Measurements from ENCODE around the gene ZNF273.
"Not testable (repeated sequence)": the region's sequence is repeated elsewhere in the genome, so short reads cannot be mapped to it uniquely, and the experiment has no call there.

The ZNF273 gene

DNA sequence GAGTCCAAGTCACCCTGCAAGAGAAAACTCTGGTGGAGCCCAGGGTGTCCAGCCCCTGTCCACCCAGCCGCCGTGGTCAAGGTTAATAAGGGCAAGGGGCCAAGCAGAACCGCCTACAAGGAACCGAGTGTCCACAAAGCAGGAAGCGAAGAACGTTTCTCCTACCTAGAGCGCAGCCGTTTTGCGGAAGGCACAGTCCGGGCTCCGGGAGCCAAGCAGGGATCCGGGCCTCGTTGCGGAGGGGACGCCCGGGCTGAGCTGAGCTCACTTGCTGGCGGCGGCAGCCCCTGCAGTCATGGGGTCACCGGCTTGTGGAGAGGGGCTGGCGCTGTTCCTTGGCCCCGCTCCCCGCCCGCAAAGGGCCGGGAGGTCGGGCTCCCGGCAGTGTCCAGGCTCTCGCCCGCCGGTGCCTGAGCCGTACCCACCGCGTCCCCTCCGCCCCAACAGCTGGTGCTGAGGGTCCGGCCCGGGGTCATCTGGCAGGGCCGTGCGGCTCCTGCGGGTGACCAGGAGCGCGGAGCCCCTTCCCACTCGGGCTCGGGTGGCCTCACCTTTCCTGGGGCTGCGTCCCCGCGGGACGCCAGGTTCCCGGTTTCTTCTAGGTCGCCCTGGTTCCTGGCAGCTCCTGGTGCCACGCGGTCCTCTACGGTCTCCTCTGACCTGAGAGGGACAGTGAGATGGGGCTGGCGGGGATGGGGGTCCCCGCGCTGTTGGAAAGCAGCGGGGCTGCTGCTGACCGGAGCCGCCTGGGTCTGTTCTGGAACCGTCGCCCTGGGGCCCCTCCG, 14.0 kb upstream of the ZNF273 start:
- DNase-seq (ENCODE audit: low spot score): no peak

DNA sequence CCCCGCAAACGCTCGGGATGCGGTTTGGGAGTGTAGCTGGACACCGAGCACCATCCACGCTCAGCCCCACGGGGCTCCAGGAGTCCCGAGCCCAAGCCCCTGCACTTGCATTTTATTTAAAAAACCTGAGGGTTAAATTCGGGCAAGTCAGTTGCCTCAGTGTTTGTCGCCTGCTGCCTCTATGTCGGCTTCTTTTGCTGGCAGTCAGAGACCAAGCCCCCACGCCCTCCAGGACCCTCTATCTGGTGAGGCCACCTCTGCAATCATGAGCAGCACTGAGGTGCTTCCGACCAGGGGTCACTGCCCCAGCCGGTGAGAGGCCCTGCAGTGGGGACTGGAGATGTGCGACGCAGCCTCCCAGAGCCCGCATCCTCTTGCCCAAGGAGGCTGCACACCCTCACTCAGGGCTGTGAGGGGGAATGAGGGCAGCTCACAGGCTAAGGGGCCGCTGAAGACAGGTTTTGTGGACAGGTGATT, 13.3 kb upstream of the ZNF273 start:
- DNase-seq (ENCODE audit: low spot score): no peak

DNA sequence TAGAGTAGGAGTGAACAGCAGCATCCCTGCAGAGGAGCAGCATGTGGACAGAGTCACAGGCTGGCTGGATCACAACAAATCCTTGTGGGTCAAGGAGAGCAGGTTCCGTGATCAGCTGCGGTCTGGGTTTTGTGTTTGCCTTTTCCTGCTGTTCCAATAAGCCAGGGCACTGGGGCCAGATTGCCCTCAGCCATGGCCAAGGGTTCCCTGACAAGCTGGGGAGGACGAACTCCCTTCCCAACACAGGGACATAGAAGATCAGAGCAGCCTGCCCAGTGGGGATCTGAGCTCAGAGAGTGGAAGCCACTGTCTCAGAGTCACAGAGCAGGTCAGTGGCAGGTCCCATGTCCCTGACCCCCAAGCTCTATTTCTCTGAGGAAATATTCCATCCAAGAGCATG, 12.8 kb upstream of the ZNF273 start:
- not testable (repeated sequence) for DNase-seq (ENCODE audit: low spot score)

- no peak for DNase-seq (ENCODE audit: low spot score)
Observed at GRCh38 chr7:64890761-64891362, 12.2 kb upstream of the ZNF273 start.

GRCh38 chr7:64891363-64892081, 11.6 kb upstream of the ZNF273 start:
- not testable (repeated sequence) for DNase-seq (ENCODE audit: low spot score)

DNA sequence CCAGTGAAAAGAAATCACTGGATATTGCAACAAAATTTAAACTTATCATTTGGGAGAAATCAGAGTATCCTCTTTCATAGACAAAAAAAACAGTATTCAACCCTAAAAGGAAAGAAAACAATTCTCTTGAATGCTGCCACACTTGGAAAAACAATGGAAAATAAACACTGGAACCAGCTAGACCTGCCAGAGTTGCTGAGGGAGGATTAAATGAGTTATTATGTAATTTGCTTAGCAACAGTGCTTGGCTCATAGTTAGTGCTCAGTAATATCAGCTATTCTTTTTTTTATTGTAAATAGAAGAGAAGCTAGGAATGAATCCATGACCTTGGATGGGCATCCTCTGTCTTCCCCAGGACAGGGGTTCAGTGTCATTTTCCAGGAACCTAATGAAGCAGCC, 11.0 kb upstream of the ZNF273 start:
- no peak for DNase-seq (ENCODE audit: low spot score)

GRCh38 chr7:64892666-64893309, 10.3 kb upstream of the ZNF273 start:
- no peak for DNase-seq (ENCODE audit: low spot score)

DNA sequence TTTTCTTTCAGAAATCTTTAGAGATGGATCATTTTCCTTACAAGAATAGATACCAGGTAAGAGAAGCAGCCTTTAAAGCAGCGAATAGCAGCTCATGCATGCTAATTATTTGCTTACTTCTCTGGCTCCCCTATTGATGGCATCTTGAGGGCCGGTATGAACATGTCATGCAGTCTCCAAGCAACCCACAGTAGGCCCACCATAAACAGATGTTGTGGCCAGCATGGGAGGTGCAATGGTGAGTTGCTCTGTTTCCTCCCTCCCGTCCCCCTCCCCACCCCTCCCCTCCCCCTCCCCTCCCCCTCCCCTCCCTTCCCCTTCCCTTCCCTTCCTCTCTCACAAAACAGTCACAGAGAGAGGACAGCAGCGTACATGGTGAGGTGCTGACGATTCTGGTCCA, 9.7 kb upstream of the ZNF273 start:
- no peak for DNase-seq (ENCODE audit: low spot score)

DNA sequence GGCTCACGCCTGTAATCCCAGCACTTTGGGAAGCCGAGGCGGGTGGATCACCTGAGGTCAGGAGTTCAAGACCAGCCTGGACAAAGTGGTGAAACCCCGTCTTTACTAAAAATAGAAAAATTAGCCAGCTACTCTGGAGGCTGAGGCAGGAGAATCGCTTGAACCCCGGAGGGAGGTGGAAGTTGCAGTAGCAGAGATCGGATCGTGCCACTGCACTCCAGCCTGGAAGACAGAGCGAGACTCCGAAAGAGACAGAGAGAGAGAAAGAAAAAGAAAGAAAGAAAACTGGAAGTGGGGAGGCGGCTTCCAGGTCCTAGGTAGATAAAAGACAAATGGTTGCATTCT, 640 bp upstream of the ZNF273 start:
- not testable (repeated sequence) for DNase-seq (ENCODE audit: low spot score)

DNA sequence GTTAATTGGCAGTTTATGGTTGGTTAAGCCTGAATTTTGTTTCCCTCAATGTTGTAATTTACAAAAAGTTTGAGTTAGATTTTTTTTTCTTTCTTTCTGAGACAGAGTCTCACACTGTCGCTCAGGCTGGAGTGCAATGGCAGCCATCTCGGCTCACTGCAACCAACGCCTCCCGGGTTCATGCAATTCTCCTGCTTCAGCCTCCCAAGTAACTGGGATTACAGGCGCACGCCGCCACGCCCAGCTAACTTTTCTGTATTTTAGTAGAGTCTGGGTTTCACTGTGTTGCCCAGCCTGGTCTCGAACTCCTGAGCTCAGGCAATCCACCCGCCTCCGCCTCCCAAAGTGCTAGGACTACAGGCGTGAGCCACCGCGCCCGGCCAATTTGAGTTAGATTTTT, 935 bp downstream of the ZNF273 start:
- no peak for DNase-seq (ENCODE audit: low spot score)

GRCh38 chr7:64905133-64905532, 2.1 kb downstream of the ZNF273 start:
- DNase-seq (ENCODE audit: low spot score): no peak

- no peak for DNase-seq (ENCODE audit: low spot score)
Observed at GRCh38 chr7:64905547-64905946, 2.5 kb downstream of the ZNF273 start.

DNA sequence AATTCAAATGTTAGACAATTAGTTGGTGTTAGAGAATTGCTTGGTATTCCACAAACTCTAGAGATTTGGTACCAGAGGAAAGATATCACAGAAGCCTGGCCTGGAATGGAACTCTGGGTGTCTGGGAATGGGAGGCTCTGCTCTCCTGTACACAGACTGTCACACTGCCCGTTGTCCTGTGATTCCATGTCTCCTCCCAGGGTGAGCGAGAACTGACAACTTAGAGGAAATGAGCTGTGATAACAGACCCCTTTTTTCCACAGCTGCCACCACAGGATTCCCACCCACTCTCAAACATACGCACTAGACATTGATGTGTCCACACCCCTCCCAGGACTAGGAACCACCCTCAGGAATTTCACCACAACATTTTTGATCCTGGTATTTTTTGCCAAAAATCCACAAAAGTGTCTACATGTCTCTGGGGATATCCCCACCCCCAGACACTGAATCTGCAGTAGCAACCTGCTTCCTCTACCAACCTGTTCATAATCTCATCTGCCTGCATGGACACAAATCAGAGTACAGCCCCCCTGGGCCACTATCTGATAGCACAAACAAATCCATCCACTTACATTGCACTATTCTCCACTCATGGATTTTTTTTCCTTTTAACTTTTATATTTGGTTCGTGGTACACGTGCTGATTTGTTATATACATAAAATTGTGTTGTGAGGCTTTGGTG, 4.7 kb downstream of the ZNF273 start:
- DNase-seq (ENCODE audit: low spot score): no peak

DNA sequence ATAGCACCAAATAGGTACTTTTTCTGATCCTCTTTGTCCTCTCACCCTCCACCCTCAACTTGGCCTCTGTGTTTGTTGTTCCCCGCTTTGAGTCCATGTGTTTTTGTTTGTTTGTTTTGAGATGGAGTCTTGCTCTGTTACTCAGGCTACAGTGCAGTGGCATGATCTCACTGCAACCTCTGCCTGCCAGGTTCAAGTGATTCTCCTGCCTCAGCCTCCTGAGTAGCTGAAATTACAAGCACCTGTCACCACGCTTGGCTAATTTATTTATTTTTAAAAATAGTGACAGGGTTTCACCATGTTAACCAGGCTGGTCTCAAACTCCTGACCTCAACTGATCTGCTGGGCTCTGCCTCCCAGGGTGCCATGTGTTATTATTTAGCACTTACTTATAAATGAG, 5.3 kb downstream of the ZNF273 start:
- no peak for DNase-seq (ENCODE audit: low spot score)

- no peak for DNase-seq (ENCODE audit: low spot score)
Observed at GRCh38 chr7:64914557-64914956, 11.5 kb downstream of the ZNF273 start.

- not testable (repeated sequence) for DNase-seq (ENCODE audit: low spot score)
Observed at GRCh38 chr7:64915301-64915700, 12.2 kb downstream of the ZNF273 start.

- not testable (repeated sequence) for DNase-seq (ENCODE audit: low spot score)
Observed at GRCh38 chr7:64928252-64929187, 25.4 kb downstream of the ZNF273 start.

DNA sequence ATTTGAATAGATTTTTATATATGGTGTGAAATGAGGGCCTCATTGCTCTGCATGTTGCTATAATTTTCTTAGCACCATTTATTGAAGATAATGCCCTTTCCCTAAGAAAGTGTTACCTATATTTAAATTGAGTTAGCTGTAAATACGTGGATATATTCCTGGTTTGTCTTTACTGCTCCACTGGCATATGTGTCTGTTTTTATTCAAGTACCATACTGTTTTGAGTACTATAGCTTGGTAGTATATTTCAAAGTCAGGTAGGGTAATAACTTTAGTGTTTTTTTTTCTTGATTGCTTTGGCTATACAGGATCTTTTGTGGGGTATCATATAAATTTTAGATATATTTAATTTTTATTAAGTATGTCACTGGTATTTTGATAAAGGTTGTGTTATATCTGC, 31.4 kb downstream of the ZNF273 start:
- no peak for DNase-seq (ENCODE audit: low spot score)

GRCh38 chr7:64938540-64938939, 35.5 kb downstream of the ZNF273 start:
- no peak for DNase-seq (ENCODE audit: low spot score)

GRCh38 chr7:64940021-64940420, 36.9 kb downstream of the ZNF273 start:
- DNase-seq (ENCODE audit: low spot score): not testable (repeated sequence)
